Measurements from ENCODE around the gene RHOC. TPM values are rescaled to one million over a fixed set of nuclear protein-coding genes. Genes with fewer than 3 reads are reported as not detected.
"Not testable (repeated sequence)": the region's sequence is repeated elsewhere in the genome, so short reads cannot be mapped to it uniquely, and the experiment has no call there.

The RHOC gene
- total RNA-seq, 1 donor from 2014 or later: 251 TPM

GRCh38 chr1:112743174-112744008 lies 36.5 kb upstream of the RHOC start:
- Histone ChIP-seq H3K4me3 (peak overlapping the region; percentile 1 to 33), H3K27me3 (no peaks in the 10 kb centered on the region), H3K27ac (no peak overlapping the region), H3K4me1 (peaks cover 12% of the 10 kb centered on the region), H3K36me3 (no peaks in the 10 kb centered on the region), H3K9me3 (no peaks in the 10 kb centered on the region)
- no peak for DNase-seq (ENCODE audit: extremely low spot score in 2 of 2)
- TF ChIP-seq CTCF (IDR thresholded peaks at IDR 0.05): no peak
- no peak for TF ChIP-seq POLR2AphosphoS5 (IDR thresholded peaks at IDR 0.05; ENCODE audit: insufficient read depth in 1 of 2, low read depth in 1 of 2)
- TF ChIP-seq POLR2A (IDR thresholded peaks at IDR 0.05): no peak
- intact Hi-C loops (cut with DNase I): no loop called here

- intact Hi-C loops (cut with DNase I): no loop called here
- Histone ChIP-seq H3K4me3 (no peak overlapping the region), H3K27ac (no peak overlapping the region), H3K9me3 (no peaks in the 10 kb centered on the region), H3K4me1 (no peaks in the 10 kb centered on the region), H3K27me3 (no peaks in the 10 kb centered on the region), H3K36me3 (no peaks in the 10 kb centered on the region)
- TF ChIP-seq POLR2AphosphoS5 (IDR thresholded peaks at IDR 0.05; ENCODE audit: insufficient read depth in 1 of 2, low read depth in 1 of 2) (no peak), CTCF (IDR thresholded peaks at IDR 0.05) (no peak), POLR2A (IDR thresholded peaks at IDR 0.05) (no peak)
- no peak for DNase-seq (ENCODE audit: extremely low spot score in 2 of 2)
Observed at GRCh38 chr1:112737573-112737972, 30.6 kb upstream of the RHOC start.

GRCh38 chr1:112735752-112736151 lies 28.8 kb upstream of the RHOC start:
- DNase-seq (ENCODE audit: extremely low spot score in 2 of 2): no peak

GRCh38 chr1:112731451-112731850 lies 24.5 kb upstream of the RHOC start:
- TF ChIP-seq CTCF (IDR thresholded peaks at IDR 0.05) (no peak), POLR2AphosphoS5 (IDR thresholded peaks at IDR 0.05; ENCODE audit: insufficient read depth in 1 of 2, low read depth in 1 of 2) (no peak), POLR2A (IDR thresholded peaks at IDR 0.05) (no peak)

More at GRCh38 chr1:112735752-112736151, 28.8 kb upstream of the RHOC start:
- Histone ChIP-seq H3K4me1 (no peaks in the 10 kb centered on the region), H3K27ac (no peak overlapping the region), H3K27me3 (no peaks in the 10 kb centered on the region), H3K9me3 (no peaks in the 10 kb centered on the region), H3K36me3 (no peaks in the 10 kb centered on the region), H3K4me3 (no peak overlapping the region)
- TF ChIP-seq CTCF (IDR thresholded peaks at IDR 0.05) (no peak), POLR2A (IDR thresholded peaks at IDR 0.05) (no peak), POLR2AphosphoS5 (IDR thresholded peaks at IDR 0.05; ENCODE audit: insufficient read depth in 1 of 2, low read depth in 1 of 2) (no peak)
- intact Hi-C loops (cut with DNase I): no loop called here

GRCh38 chr1:112729909-112730308 lies 23.0 kb upstream of the RHOC start:
- no peaks in the 10 kb centered on the region for H3K9me3 ChIP-seq
- intact Hi-C loops (cut with DNase I): loop anchor here (10.0 kb wide), 1 partner anchor 315 kb away; no protein-coding TSS in a partner anchor
- no peaks in the 10 kb centered on the region for H3K4me1 ChIP-seq
- no peaks in the 10 kb centered on the region for H3K36me3 ChIP-seq
- no peak for TF ChIP-seq CTCF (IDR thresholded peaks at IDR 0.05)
- TF ChIP-seq POLR2A (IDR thresholded peaks at IDR 0.05): no peak
- TF ChIP-seq POLR2AphosphoS5 (IDR thresholded peaks at IDR 0.05; ENCODE audit: insufficient read depth in 1 of 2, low read depth in 1 of 2): no peak
- H3K27ac ChIP-seq: no peak overlapping the region
- H3K27me3 ChIP-seq: no peaks in the 10 kb centered on the region
- no peak overlapping the region for H3K4me3 ChIP-seq
- peak in 1 of 2 donors; percentile 71 for DNase-seq (ENCODE audit: extremely low spot score in 2 of 2)

More at GRCh38 chr1:112731451-112731850, 24.5 kb upstream of the RHOC start:
- H3K4me1 ChIP-seq: no peaks in the 10 kb centered on the region
- no peaks in the 10 kb centered on the region for H3K36me3 ChIP-seq
- H3K4me3 ChIP-seq: no peak overlapping the region
- intact Hi-C loops (cut with DNase I): no loop called here
- H3K27ac ChIP-seq: no peak overlapping the region
- H3K27me3 ChIP-seq: no peaks in the 10 kb centered on the region
- no peak for DNase-seq (ENCODE audit: extremely low spot score in 2 of 2)
- no peaks in the 10 kb centered on the region for H3K9me3 ChIP-seq

- H3K9me3 ChIP-seq; H3K4me1 ChIP-seq; H3K4me3 ChIP-seq; DNase-seq (ENCODE audit: extremely low spot score in 2 of 2); H3K36me3 ChIP-seq; H3K27me3 ChIP-seq; H3K27ac ChIP-seq: not testable (repeated sequence)
- intact Hi-C loops (cut with DNase I): loop anchor here (10.0 kb wide), 1 partner anchor 316 kb away; no protein-coding TSS in a partner anchor
Observed at GRCh38 chr1:112729011-112729410, 22.1 kb upstream of the RHOC start.

GRCh38 chr1:112728306-112728971 lies 21.5 kb upstream of the RHOC start:
- not testable (repeated sequence) for H3K36me3 ChIP-seq; H3K4me1 ChIP-seq; DNase-seq (ENCODE audit: extremely low spot score in 2 of 2); H3K4me3 ChIP-seq; H3K27me3 ChIP-seq; H3K9me3 ChIP-seq; H3K27ac ChIP-seq
- intact Hi-C loops (cut with DNase I): loop anchor here (10.0 kb wide), 1 partner anchor 316 kb away; no protein-coding TSS in a partner anchor
